OCI-LY3 (cell line): ENCODE data around the gene ATG7.

ENCODE experiments used
- CTCF ChIP-seq: fragments of 200-600, 300-600 bp; sonication (generic); IDR thresholded peaks from 2 replicates; pipeline ENCODE4 v1.5.1; 2014; ENCODE audit warnings: antibody characterized with exemption, low read length, low read depth
- EZH2phosphoT487 ChIP-seq: fragments of 200-600 bp; shearing (Covaris generic); IDR thresholded peaks from 2 replicates; pipeline ENCODE4 v1.6.1; 2018; ENCODE audit warnings: antibody characterized with exemption, mixed run types, low read depth

GRCh38 chr3:11434017-11434526, 161.9 kb downstream of the ATG7 start:
- TF ChIP-seq CTCF (no peak), EZH2phosphoT487 (no peak)
